ENCODE results near the gene DDX59. TPM values are rescaled to one million over a fixed set of nuclear protein-coding genes. Genes with fewer than 3 reads are reported as not detected.

The DDX59 gene
- total and polyA plus RNA-seq, 9 of the 15 experiments (the other 6 are each of a cell fraction or from before 2014, with no cell fraction given), result 8.3 to 30.4 (median 19.8) TPM

DNA sequence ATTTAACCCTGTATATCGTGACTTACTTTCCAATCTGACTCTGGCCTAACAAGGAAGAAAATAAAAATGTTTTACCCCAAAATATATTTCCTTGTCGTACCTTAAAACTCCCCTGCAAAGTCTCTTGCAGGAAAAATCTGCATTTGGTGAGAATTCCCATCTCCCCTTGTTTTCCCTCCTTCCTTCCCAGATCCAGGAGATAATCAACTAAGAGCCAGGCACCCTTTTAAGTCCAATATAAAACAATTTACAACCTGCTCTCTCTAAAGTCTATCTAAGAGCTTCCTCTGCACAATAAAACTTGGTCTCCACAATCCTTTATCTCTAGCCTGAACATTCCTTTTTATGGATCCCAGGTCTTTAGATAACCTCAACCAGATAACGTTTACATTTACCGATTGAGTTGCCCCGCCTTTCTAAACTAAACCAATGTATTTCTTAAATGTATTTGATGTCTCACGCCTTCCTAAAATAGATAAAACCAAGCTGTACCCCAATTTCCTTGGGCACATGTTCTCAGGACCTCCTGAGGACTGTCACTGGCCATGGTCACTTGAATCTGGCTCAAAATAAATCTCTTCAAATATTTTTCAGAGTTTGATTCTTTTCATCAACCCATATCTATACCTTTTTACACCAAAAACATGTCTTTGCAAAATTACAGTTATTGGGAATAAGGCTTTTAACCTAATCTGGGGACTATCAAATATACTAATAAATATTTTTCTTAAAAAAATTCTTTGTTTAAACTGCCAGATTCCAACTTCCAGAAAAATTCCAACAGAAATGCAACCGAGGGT, 993 bp downstream of the DDX59 start (continued):
- peak; percentile 1; the same call in 1 of the 2 replicates for TF ChIP-seq ZNF175 (CRISPR knock-in tag; IDR thresholded peaks at IDR 0.05; ENCODE audit: low read depth)
- peak; percentile 56 to 66; a peak in 2 of 4 replicates for TF ChIP-seq KDM1A (IDR thresholded peaks at IDR 0.05)
- no peak for TF ChIP-seq MEF2A (IDR thresholded peaks at IDR 0.05; ENCODE audit: control insufficient read depth, low read depth, low read length)
- no peak for TF ChIP-seq ZBTB1 (CRISPR knock-in tag; IDR thresholded peaks at IDR 0.05; ENCODE audit: borderline replicate concordance, low read depth)
- peak; percentile 40; the same call in 1 of the 2 replicates for TF ChIP-seq GATAD2B (IDR thresholded peaks at IDR 0.05; ENCODE audit: borderline replicate concordance)
- no peak for TF ChIP-seq PTRF (tag; IDR thresholded peaks at IDR 0.05)
- no peak for TF ChIP-seq PRPF4 (IDR thresholded peaks at IDR 0.05; ENCODE audit: insufficient read depth, low read depth, low read length, poor library complexity, severe bottlenecking)
- TF ChIP-seq, protein P1, sequence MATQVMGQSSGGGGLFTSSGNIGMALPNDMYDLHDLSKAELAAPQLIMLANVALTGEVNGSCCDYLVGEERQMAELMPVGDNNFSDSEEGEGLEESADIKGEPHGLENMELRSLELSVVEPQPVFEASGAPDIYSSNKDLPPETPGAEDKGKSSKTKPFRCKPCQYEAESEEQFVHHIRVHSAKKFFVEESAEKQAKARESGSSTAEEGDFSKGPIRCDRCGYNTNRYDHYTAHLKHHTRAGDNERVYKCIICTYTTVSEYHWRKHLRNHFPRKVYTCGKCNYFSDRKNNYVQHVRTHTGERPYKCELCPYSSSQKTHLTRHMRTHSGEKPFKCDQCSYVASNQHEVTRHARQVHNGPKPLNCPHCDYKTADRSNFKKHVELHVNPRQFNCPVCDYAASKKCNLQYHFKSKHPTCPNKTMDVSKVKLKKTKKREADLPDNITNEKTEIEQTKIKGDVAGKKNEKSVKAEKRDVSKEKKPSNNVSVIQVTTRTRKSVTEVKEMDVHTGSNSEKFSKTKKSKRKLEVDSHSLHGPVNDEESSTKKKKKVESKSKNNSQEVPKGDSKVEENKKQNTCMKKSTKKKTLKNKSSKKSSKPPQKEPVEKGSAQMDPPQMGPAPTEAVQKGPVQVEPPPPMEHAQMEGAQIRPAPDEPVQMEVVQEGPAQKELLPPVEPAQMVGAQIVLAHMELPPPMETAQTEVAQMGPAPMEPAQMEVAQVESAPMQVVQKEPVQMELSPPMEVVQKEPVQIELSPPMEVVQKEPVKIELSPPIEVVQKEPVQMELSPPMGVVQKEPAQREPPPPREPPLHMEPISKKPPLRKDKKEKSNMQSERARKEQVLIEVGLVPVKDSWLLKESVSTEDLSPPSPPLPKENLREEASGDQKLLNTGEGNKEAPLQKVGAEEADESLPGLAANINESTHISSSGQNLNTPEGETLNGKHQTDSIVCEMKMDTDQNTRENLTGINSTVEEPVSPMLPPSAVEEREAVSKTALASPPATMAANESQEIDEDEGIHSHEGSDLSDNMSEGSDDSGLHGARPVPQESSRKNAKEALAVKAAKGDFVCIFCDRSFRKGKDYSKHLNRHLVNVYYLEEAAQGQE (IDR thresholded peaks at IDR 0.05; ENCODE audit: borderline replicate concordance), result no peak
- TF ChIP-seq, protein P1 (CRISPR knock-in tag; IDR thresholded peaks at IDR 0.05; ENCODE audit: low read depth), result no peak
- TF ChIP-seq GATA2 (CRISPR knock-in tag; IDR thresholded peaks at IDR 0.05), result no peak
- TF ChIP-seq, protein P2, sequence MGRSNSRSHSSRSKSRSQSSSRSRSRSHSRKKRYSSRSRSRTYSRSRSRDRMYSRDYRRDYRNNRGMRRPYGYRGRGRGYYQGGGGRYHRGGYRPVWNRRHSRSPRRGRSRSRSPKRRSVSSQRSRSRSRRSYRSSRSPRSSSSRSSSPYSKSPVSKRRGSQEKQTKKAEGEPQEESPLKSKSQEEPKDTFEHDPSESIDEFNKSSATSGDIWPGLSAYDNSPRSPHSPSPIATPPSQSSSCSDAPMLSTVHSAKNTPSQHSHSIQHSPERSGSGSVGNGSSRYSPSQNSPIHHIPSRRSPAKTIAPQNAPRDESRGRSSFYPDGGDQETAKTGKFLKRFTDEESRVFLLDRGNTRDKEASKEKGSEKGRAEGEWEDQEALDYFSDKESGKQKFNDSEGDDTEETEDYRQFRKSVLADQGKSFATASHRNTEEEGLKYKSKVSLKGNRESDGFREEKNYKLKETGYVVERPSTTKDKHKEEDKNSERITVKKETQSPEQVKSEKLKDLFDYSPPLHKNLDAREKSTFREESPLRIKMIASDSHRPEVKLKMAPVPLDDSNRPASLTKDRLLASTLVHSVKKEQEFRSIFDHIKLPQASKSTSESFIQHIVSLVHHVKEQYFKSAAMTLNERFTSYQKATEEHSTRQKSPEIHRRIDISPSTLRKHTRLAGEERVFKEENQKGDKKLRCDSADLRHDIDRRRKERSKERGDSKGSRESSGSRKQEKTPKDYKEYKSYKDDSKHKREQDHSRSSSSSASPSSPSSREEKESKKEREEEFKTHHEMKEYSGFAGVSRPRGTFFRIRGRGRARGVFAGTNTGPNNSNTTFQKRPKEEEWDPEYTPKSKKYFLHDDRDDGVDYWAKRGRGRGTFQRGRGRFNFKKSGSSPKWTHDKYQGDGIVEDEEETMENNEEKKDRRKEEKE (IDR thresholded peaks at IDR 0.05; ENCODE audit: borderline replicate concordance in 1 of 2, control insufficient read depth in 1 of 2, low read depth in 2 of 2, low read length in 1 of 2), result no peak
- no peak for TF ChIP-seq PML (IDR thresholded peaks at IDR 0.05; ENCODE audit: low read length)
- TF ChIP-seq TEAD4 (IDR thresholded peaks at IDR 0.05; ENCODE audit: low read length), result 0 out of 2 replicates have a peak, but pooled peaks have one; percentile 11
- no peak for TF ChIP-seq TEAD4 (CRISPR knock-in tag; IDR thresholded peaks at IDR 0.05; ENCODE audit: borderline replicate concordance)
- 0 out of 2 replicates have a peak, but pooled peaks have one; percentile 25 for TF ChIP-seq DPF2 (IDR thresholded peaks at IDR 0.05)
- peak; percentile 50; the same call in 1 of the 2 replicates for TF ChIP-seq SMARCA4 (IDR thresholded peaks at IDR 0.05)
- no peak for TF ChIP-seq HMGN3 (IDR thresholded peaks at IDR 0.05; ENCODE audit: borderline replicate concordance, extremely low read depth, insufficient read length, low read depth, low read length)

Measured in K562 (cell line).